Activated T-helper 1 cell treated with Interleukin-2 at 50 U/mL for 16 hours (primary cell): ENCODE measurements around the gene TBC1D22A.

ENCODE experiments used
- DNase-seq: peaks from one replicate; pipeline ENCODE4 v3.0.0-alpha.2; 2020; ENCODE audit warnings: low read depth

The TBC1D22A gene

DNA sequence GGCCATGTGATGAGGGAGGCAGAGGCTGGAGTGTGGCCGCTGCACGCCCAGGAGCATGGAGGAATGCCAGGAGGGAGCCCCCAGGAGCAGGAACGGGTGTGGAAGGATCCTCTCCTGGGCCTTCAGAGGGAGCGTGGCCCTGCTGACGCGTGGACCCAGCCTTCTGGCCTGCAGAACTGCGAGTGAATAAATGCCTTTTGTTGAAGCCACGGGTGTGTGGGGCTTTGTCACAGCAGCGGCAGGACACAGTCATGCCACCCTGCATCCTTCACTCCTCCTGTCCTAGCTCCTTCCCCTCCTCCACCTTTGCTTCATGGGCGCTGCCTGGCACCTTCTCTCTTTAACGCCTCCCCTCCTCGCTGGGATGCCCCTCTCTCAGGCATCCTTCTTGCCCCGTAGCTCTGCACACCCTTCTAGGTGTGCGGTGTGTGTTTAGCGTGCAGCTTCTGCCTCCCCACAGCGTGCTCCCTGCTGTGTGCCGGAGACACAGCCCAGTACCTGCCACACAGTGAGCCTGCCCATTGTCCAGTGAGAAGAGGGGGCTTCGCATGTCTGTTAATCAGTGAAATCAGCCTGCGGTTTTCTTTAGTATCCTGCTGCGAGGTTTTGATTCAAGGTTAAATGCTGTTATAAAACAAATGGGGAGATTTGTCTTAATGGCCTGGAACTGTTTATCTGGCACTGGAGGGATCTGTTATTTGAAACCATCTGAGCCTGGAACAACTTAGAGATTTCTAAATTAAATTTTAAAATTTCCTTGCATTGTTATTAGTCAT, 459.6 kb downstream of the TBC1D22A start:
- no peak for DNase-seq
